Panc1 (cell line): ENCODE results near the gene NOP53. TPM values are rescaled to one million over a fixed set of nuclear protein-coding genes. Genes with fewer than 3 reads are reported as not detected.

ENCODE experiments used
- ATAC-seq: fragments of 200-7000 bp; cut with Tn5 transposase; 2 replicates; pipeline ENCODE4 v1.9.1; 2020; ENCODE audit warnings: mild to moderate bottlenecking, moderate library complexity
- BruUV-seq: library from RNA; stranded (reverse); fragments of 400-500 nt; replicated peaks from 2 replicates; lab custom pipeline; 2021; lab: Mats Ljungman, UMichigan
- CTCF ChIA-PET: fragments of 300-600 bp; sonication (Branson Sonifier 250); formaldehyde crosslinking; loops from one replicate; lab custom pipeline; 2022; ENCODE audit warnings: antibody characterized with exemption; lab: Charles Lee
- POLR2A ChIA-PET: fragments of 300-600 bp; sonication (Branson Sonifier 250); formaldehyde crosslinking; loops from one replicate; lab custom pipeline; 2022; ENCODE audit warnings: antibody characterized with exemption; lab: Charles Lee
- DNase-seq: peaks from one replicate; pipeline ENCODE4 v3.0.0-alpha.2; 2010; ENCODE audit warnings: low read depth, low spot score
- H3K27ac ChIP-seq: 2 replicates; pipeline ENCODE4 v1.5.1; 2011; ENCODE audit warnings: mild to moderate bottlenecking, low read length, inconsistent platforms
- H3K27me3 ChIP-seq: fragments of 200-500 bp; sonication (Bioruptor generic); 2 replicates; pipeline ENCODE4 v1.6.0; 2014; ENCODE audit warnings: low read length, inconsistent platforms; ENCODE audit not compliant: control insufficient read depth, insufficient read depth
- H3K36me3 ChIP-seq: fragments of 200-500 bp; sonication (Bioruptor generic); 2 replicates; pipeline ENCODE4 v1.5.1; 2014; ENCODE audit warnings: inconsistent platforms, mild to moderate bottlenecking, low read length, moderate library complexity; ENCODE audit not compliant: control insufficient read depth, insufficient read depth
- H3K4me1 ChIP-seq: 2 replicates; pipeline ENCODE4 v1.5.1; 2011; ENCODE audit warnings: inconsistent platforms, mild to moderate bottlenecking, low read length, moderate library complexity; ENCODE audit not compliant: control insufficient read depth, insufficient read depth
- H3K4me3 ChIP-seq, 2 experiments: 2 replicates each; pipeline ENCODE4 v1.5.1; 2011 to 2012; ENCODE audit warnings: low read depth in 2 of 2, low read length in 2 of 2, mild to moderate bottlenecking in 2 of 2, inconsistent platforms in 1 of 2, moderate library complexity in 1 of 2
- H3K9me3 ChIP-seq: fragments of 200-500 bp; sonication (Bioruptor generic); 2 replicates; pipeline ENCODE4 v1.5.1; 2014; ENCODE audit warnings: low read depth, mild to moderate bottlenecking, inconsistent platforms, low read length, moderate library complexity; ENCODE audit not compliant: control insufficient read depth, insufficient read depth
- CTCF ChIP-seq: fragments of 450-650 bp; IDR thresholded peaks from 2 replicates; pipeline ENCODE4 v1.5.1; 2017; ENCODE audit warnings: mild to moderate bottlenecking
- POLR2AphosphoS5 ChIP-seq: IDR thresholded peaks from 2 replicates; pipeline ENCODE4 v1.6.1; 2012; ENCODE audit warnings: mild to moderate bottlenecking, low read depth, low read length, moderate library complexity
- SIN3A ChIP-seq: IDR thresholded peaks from 2 replicates; pipeline ENCODE4 v1.6.1; 2012; ENCODE audit warnings: low read depth, mild to moderate bottlenecking, low read length, moderate library complexity, borderline replicate concordance; ENCODE audit not compliant: insufficient read depth
- TCF7L2 ChIP-seq: IDR thresholded peaks from 2 replicates; pipeline ENCODE4 v1.6.1; 2011; ENCODE audit warnings: mild to moderate bottlenecking, low read depth, low read length, inconsistent platforms
- in situ Hi-C: cut with HindIII; loops from 2 replicates; pipeline ENCODE4 v1.10.0; 2016; ENCODE audit warnings: low sequenced_read_pairs, low pct_unique_long_range_greater_than_20kb
- intact Hi-C: fragments of 100-400 bp; cut with micrococcal nuclease; formaldehyde crosslinking; loops from one replicate; pipeline ENCODE4 v1.10.0; 2022; ENCODE audit not compliant: unreplicated experiment
- total RNA-seq: library from RNA; stranded (reverse); gene quantifications from one replicate; pipeline ENCODE4 v1.2.1, GENCODE V29; 2021; ENCODE audit not compliant: unreplicated experiment
- TF ChIP-seq, protein P1 (sequence below), 2 experiments: IDR thresholded peaks; 2 replicates each; pipeline ENCODE4 v1.6.1; 2011 to 2012; ENCODE audit warnings: low read depth in 2 of 2, control low read depth in 1 of 2, low read length in 1 of 2, mild to moderate bottlenecking in 1 of 2, moderate library complexity in 1 of 2; ENCODE audit not compliant: insufficient read depth in 1 of 2

Gene NOP53
- total RNA-seq, 1 experiment from 2014 or later: 64.3 TPM

GRCh38 chr19:47779524-47780214, 34.3 kb downstream of the NOP53 start:
- POLR2A ChIA-PET: no interaction called here
- no peak for DNase-seq
- TF ChIP-seq POLR2AphosphoS5: no peak
- no peak for TF ChIP-seq SIN3A
- no peak for TF ChIP-seq TCF7L2
- Histone ChIP-seq H3K27me3 (no peaks in the 10 kb centered on the region), H3K27ac (peak overlapping the region; percentile 90), H3K36me3 (peaks cover 5% of the 10 kb centered on the region; the same call in 1 of the 2 replicates), H3K4me3 (peak overlapping the region; percentile 87 to 89), H3K4me1 (no peaks in the 10 kb centered on the region), H3K9me3 (no peaks in the 10 kb centered on the region)
- ATAC-seq: no peak
- BruUV-seq: no TSS peak
- CTCF ChIA-PET: no interaction called here
- intact Hi-C loops (no loop called here), in situ Hi-C loops (no loop called here)

GRCh38 chr19:47780215-47780551, 34.8 kb downstream of the NOP53 start:
- POLR2A ChIA-PET: no interaction called here
- H3K27me3 ChIP-seq: no peaks in the 10 kb centered on the region
- intact Hi-C loops: no loop called here
- BruUV-seq: no TSS peak
- in situ Hi-C loops: no loop called here
- TF ChIP-seq TCF7L2: no peak
- no peak for TF ChIP-seq CTCF
- no peak for TF ChIP-seq SIN3A
- no peak for TF ChIP-seq POLR2AphosphoS5
- TF ChIP-seq, protein P1, sequence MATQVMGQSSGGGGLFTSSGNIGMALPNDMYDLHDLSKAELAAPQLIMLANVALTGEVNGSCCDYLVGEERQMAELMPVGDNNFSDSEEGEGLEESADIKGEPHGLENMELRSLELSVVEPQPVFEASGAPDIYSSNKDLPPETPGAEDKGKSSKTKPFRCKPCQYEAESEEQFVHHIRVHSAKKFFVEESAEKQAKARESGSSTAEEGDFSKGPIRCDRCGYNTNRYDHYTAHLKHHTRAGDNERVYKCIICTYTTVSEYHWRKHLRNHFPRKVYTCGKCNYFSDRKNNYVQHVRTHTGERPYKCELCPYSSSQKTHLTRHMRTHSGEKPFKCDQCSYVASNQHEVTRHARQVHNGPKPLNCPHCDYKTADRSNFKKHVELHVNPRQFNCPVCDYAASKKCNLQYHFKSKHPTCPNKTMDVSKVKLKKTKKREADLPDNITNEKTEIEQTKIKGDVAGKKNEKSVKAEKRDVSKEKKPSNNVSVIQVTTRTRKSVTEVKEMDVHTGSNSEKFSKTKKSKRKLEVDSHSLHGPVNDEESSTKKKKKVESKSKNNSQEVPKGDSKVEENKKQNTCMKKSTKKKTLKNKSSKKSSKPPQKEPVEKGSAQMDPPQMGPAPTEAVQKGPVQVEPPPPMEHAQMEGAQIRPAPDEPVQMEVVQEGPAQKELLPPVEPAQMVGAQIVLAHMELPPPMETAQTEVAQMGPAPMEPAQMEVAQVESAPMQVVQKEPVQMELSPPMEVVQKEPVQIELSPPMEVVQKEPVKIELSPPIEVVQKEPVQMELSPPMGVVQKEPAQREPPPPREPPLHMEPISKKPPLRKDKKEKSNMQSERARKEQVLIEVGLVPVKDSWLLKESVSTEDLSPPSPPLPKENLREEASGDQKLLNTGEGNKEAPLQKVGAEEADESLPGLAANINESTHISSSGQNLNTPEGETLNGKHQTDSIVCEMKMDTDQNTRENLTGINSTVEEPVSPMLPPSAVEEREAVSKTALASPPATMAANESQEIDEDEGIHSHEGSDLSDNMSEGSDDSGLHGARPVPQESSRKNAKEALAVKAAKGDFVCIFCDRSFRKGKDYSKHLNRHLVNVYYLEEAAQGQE (IDR thresholded peaks at IDR 0.05; ENCODE audit: insufficient read depth in 1 of 2, low read depth in 2 of 2, low read length in 1 of 2): no peak
- peaks cover 5% of the 10 kb centered on the region; the same call in 1 of the 2 replicates for H3K36me3 ChIP-seq
- H3K9me3 ChIP-seq: no peaks in the 10 kb centered on the region
- DNase-seq: no peak
- peak overlapping the region; percentile 87 to 89 for H3K4me3 ChIP-seq
- H3K27ac ChIP-seq: 0 out of 2 replicates have a peak overlapping the region, but pooled peaks have one; percentile 12
- no peaks in the 10 kb centered on the region for H3K4me1 ChIP-seq
- no peak for ATAC-seq
- CTCF ChIA-PET: no interaction called here

DNA sequence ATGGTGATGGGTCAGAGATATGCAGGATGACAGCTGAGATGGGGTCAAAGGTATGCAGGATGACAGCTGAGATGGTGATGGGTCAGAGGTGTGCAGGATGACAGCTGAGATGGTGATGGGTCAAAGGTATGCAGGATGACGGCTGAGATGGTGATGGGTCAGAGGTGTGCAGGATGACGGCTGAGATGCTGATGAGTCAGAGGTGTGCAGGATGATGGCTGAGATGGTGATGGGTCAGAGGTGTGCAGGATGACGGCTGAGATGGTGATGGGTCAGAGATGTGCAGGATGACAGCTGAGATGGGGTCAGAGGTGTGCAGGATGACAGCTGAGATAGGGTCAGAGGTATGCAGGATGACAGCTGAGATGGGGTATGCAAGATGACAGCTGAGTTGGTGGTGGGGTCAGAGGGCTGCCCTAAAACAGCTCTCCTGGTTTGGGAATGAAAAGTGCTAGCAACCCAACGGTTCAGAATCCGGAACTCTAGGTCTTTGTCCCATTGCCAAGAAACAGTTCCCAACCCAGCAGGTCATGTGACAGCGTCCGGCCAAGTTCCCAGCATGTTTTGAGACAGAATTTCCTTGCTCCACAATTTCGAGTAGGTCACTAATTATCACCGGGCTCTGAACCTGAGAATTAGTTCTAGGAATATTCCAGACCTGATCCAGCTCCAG, 36.4 kb downstream of the NOP53 start:
- in situ Hi-C loops (no loop called here), intact Hi-C loops (no loop called here)
- peaks cover 5% of the 10 kb centered on the region; the same call in 1 of the 2 replicates for H3K36me3 ChIP-seq
- H3K9me3 ChIP-seq: no peaks in the 10 kb centered on the region
- H3K27me3 ChIP-seq: no peaks in the 10 kb centered on the region
- TF ChIP-seq POLR2AphosphoS5: no peak
- no peak overlapping the region for H3K27ac ChIP-seq
- H3K4me3 ChIP-seq: no peak overlapping the region
- H3K4me1 ChIP-seq: no peaks in the 10 kb centered on the region
- no TSS peak for BruUV-seq
- DNase-seq (no peak), ATAC-seq (no peak)
- POLR2A ChIA-PET: no interaction called here
- CTCF ChIA-PET: no interaction called here
